ENCODE results near the gene ATP11A.

Gene ATP11A

GRCh38 chr13:112803422-112803821 is 113.6 kb downstream of the ATP11A start:
- no peak for DNase-seq

GRCh38 chr13:112804374-112804773 is 114.5 kb downstream of the ATP11A start:
- no peak for DNase-seq

- no peak for DNase-seq
Measured at GRCh38 chr13:112806739-112807652, 117.2 kb downstream of the ATP11A start.

GRCh38 chr13:112807653-112808376 is 118.0 kb downstream of the ATP11A start:
- no peak for DNase-seq

- no peak for DNase-seq
Measured at GRCh38 chr13:112808377-112809140, 118.7 kb downstream of the ATP11A start.

- DNase-seq = no peak
Measured at GRCh38 chr13:112809332-112810315, 119.8 kb downstream of the ATP11A start.

- DNase-seq = no peak
Measured at GRCh38 chr13:112810608-112811007, 120.8 kb downstream of the ATP11A start.

- DNase-seq = no peak
Measured at GRCh38 chr13:112812306-112813055, 122.6 kb downstream of the ATP11A start.

GRCh38 chr13:112813552-112813951 is 123.7 kb downstream of the ATP11A start:
- no peak for DNase-seq

- no peak for DNase-seq
Measured at GRCh38 chr13:112814905-112815585, 125.2 kb downstream of the ATP11A start.

GRCh38 chr13:112815871-112816270 is 126.0 kb downstream of the ATP11A start:
- no peak for DNase-seq

- DNase-seq = no peak
Measured at GRCh38 chr13:112818040-112818697, 128.3 kb downstream of the ATP11A start.

GRCh38 chr13:112818698-112819045 is 128.8 kb downstream of the ATP11A start:
- DNase-seq = no peak

GRCh38 chr13:112819111-112819510 is 129.3 kb downstream of the ATP11A start:
- DNase-seq = no peak

- DNase-seq = no peak
Measured at GRCh38 chr13:112819816-112820215, 130.0 kb downstream of the ATP11A start.

- no peak for DNase-seq
Measured at GRCh38 chr13:112820318-112820717, 130.5 kb downstream of the ATP11A start.

GRCh38 chr13:112821340-112822055 is 131.7 kb downstream of the ATP11A start:
- DNase-seq = no peak

- no peak for DNase-seq
Measured at GRCh38 chr13:112822851-112823250, 133.0 kb downstream of the ATP11A start.

GRCh38 chr13:112824429-112824828 is 134.6 kb downstream of the ATP11A start:
- no peak for DNase-seq

Data from activated CD4-positive, alpha-beta T cell treated with anti-CD3 and anti-CD28 coated beads, Interleukin-2, amount 50 U/mL, for 4 hours (primary cell).